Activated CD8-positive, alpha-beta memory T cell treated with anti-CD3 and anti-CD28 coated beads for 48 hours (primary cell): ENCODE results near the gene ENDOU.

Experiments used
- DNase-seq, 3 experiments: peaks; one replicate each; pipeline ENCODE4 v3.0.0-alpha.2; 2020; ENCODE audit warnings: low read depth in 2 of 3, low spot score in 2 of 3

The ENDOU gene

DNA sequence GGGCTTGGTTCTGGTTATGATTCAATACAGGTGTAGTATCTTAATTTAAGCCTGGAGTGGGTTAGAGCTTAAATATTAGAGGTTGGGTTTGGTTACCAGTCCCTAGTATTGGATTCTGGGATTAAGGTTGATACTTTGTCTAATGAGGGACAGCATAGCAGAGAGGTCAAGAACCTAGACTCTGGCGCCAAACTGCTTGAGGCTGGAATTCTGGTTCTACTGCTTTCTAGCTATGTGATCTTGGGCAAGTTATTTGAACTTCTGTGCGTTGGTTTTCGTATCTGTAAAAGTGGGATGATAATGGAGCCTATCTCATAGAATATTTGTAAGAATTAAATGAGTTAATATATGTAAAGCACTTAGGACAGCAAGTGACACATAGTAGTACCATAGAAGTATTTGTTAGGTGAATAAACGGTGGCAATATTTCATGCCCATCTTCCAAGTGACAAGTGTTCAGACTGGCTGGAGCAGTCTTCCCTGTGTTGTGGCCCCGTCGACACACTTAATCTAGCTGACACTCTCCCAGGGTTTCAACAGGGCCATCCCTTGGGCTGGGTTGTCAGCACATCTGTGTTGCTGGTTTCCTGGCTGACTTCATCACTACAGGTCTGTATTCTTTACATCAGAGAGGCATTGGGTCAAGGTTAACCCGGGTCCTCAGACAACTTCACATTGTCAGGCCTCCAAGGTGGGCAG, 3.0 kb downstream of the ENDOU start:
- no peak for DNase-seq

DNA sequence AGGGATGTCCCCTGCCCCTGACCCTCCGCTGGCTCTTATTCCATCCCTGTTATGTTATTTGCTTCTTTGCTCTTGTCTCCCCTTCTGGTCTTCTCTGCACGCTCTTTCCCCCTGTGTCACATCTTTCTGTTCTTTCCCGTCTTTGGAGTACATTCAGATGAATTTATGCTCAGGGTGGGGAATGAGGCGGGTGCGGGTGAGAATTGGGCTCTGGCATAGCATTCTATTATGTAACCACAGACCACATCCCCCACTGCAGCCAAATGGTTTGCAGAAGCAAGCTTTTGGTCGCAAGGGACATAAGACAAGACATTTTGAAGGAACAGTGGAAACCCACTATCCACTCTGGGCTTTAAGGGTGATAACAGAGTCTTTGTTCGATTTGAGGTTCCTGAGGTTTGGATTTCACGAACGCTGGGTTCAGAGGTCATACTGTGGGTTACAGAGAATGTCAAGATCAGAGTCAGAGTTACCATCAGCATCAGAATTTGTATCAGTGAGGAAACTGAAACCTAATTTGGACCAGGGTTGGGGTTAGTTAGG, 3.8 kb downstream of the ENDOU start:
- DNase-seq, result no peak

DNA sequence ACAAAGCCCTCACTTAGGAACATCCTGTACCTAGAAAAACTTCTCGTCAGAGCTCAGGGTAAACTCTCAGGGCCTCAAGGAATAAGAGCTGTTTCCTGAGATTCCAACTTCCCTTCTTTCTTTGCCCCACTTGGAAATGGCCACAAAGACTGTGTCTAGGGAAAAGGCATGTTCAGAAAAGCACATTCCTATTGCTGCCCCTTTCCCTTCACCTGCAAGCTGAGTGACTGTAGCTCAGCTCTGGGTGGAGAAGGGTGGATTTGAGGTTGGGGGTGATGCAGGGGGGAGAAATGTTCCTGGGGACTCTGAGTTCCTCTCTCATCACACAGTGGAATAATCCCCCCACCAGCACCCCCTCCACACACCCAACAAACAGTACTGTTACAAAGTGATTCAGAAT, 6.8 kb downstream of the ENDOU start:
- no peak for DNase-seq

DNA sequence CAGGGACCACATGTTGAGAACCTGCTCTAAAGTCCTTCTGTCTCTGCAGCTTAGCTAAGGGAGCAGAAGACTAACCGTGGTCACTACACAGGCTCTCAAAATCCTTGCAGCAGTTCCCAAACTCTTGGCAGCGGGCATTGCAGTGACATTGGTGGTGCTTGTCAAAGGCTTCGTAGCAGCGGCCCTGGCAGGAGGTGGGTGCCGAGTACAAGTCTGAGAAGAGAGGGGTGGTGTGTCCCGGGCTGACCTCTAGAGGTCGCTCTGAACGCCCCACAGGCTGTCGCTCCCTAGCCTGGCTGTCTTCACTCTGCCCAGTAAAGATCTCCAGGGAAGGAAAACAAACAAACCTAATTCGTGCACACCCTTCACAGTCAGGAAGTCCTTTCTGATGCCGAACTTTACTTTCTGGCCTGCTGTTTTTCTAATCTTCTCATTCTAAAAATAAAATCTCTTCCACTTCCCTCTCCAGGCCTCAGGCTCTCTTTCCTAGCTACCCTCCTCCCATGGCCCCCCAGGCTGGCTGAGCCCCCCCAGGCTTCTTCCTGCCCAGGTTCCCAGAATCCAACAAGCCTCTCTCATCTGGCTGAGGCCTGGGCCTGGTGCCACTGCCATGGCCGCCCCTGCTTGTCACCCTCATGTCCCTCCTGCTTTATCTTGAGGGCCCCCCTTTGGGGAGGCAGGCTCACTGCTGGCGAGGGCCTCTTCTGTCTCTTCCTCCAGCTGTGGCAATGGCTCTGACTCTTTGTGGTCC, 7.7 kb downstream of the ENDOU start:
- no peak for DNase-seq

DNA sequence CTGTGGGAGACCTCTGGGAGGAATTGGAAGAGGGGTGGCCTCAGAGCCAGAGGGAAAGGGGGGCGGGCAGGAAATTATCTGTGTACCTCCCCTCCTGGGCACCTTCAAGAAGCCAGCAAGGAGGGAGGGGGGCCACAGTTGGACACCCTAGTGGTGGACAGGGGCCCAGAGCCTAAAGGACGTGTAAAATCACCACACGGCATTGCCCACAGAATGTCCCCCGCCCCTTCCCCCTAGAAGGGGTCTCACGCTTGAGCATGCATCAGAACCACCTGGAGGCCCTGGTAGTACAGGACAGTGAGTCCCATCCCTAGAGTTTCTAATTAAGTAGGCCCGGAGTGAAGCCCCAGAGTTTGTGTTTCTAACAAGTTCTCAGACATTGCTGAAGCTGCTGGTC, 8.2 kb downstream of the ENDOU start:
- no peak for DNase-seq

DNA sequence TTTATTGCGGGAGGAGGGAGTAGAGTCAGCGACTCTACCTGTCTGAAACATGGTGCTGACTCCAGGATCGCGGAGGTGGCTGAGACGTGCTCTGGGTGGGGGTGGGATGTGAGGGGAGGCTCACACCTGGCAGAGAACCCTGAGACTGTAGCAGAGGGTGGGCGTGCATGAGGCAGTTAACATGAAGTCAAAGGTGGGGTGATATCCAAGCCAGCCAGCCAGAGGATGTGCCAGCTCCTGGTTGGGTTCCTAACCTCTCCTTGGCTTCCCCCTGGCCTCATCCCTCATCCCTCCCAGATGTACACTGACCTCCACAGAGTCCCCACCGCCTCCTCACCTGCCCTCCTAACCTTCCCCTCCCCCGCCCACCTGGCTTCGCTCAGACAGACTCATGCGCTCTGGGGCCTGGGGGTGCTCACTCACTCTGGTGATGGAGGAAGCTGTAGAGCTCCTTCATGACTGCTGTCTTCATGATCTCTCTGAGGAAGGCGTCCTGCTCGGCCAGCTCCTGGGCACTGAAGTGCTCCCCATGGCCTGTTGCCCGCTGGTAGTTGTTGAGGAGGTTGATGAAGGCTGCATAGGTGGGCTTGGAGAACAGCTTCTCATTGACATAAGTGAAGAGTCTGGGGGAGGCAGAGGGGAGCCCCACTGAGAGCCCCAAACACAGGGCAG, 9.3 kb downstream of the ENDOU start:
- no peak for DNase-seq

DNA sequence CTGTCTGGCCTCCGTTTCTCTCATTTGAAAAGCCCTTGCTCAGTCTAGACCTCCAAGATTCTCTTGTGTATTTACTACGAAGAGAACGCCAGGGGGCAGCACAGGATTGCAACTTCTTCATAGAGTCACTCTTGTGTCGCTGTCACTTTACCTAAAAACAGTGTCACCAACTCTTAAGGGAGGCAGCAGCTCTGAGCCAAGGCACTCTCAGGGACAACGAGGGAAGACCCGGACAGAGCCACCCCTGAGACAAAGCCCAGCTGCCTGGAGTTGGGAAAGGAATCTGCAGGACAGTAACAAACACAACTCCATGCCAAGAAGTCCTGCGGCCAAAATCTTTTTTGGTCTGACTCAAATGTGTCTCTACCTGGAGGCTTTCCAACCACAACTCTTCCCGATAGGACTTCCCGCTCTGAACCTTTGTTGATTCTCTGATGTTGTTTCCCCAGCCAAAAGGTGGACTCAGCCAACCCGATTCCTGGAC, 9.9 kb downstream of the ENDOU start:
- DNase-seq, result peak; percentile 32 to 48 (median 48)

DNA sequence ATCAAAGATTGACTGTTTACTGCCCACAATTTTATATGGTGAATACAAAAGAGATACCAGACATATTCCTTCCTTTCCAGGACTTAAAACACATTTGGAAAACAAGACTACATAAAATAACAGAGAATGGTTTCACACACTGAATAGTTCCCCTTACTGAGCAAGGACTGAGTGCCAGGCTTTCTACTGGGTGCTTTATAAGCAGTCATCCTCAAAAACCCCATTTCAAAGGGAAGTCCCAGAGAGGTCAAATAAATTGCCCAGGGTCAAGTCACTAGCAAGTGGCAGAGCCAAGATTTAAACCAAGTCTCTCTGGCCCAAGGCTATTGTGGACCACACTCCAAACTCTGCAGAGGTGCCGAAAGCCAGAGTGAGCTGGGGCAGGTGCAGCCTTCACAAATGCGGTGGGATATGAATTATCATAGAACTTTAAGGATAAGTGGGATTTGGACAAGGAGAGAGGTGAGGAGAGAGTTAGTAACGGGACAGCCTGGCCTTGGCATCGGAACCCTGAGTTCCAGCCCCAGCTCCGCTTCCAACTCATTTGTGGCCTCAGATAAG, 10.4 kb downstream of the ENDOU start:
- no peak for DNase-seq

DNA sequence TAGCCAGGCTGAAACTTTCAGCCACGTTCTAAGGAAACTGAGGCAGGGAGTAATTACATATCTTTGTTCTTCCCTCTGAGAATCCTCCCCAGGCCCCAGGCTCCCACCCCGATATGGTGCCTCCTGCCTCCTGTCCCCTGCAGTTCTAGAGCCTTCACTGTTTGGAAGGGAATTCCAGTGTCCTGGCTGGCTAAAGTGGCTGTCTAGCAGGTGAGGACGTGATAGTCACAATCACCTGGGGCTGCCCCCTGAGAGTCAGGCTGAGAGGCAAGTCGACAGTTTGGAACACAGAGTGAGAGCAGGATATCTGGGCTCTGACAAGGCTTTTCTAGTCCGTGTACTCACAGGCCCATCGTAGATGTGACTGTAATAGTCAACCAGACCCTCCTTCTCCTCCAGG, 13.1 kb downstream of the ENDOU start:
- no peak for DNase-seq

DNA sequence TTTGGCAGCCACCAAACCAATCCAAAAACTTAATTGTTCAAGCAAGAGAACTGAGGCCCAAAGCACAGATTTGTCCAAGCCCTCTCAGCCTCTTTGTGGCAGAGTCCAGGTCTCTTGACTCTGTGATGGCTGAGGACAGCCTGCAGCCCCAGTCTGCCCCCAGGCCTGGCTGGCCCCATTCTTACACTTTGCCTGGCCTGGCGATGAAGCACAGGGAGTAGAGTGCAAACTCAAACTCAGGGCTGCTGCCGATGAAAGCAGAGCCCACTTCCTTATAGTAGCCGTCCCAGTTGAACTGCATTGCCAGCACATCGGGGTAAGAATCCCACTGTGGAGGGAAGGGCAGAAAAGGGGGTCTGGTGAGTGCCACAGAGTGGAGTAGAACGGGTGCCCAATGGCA, 13.8 kb downstream of the ENDOU start:
- DNase-seq, result no peak

DNA sequence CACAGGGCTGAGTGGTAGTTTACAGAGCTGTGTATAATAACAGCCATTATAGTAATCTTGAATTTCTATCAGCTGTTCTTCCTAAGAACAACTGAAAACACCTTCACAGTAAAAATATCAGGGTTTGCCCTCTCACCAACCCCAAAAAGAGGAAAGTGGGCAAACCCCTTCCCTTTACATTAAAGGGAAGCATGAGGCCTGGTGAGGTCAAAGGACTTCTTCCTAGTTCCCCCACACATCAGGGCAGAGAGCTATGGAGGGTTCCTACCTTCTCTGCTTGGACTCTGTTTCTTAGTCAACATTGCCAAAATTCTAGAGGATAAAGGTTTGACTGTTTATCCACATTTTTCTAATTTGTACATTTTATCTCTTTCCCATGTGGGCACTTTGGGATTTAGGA, 15.0 kb downstream of the ENDOU start:
- DNase-seq, result no peak

DNA sequence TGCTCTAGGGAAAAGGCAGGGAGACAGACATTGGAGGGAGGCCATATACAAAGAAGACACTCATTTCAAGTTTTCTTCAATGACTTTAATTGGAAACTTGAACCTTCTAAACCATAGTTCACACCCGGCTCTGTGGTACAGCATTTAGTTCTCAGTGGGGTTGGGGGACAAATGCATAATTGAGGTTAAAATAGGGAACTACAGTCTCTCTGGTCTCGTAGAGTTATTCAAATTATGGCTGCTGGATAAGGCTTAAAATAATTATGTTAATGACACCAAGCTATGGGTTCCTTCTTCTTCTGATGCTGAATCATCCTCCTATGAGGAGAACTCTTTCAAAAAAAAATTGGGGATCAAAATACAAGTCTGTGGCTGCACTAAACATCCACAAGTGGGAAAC, 15.6 kb downstream of the ENDOU start:
- DNase-seq, result no peak

DNA sequence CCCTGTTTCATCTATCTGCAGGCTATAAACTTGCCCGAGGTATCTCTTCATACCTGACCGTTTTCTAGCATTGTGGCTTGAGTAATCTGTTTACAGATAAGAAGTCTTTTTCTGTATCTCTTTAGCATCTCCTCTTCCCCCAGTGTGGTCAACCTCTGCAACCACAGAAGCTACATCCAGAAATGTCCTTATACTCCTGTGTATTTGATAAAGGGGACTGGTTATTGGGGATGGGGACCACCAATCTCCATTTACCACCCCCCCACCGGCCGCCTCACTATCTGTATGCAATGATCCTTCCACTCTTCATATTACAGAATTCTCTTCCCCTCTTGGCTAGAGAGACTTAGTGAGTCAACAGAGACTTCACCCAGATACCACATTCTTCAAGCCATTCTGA, 16.1 kb downstream of the ENDOU start:
- no peak for DNase-seq

DNA sequence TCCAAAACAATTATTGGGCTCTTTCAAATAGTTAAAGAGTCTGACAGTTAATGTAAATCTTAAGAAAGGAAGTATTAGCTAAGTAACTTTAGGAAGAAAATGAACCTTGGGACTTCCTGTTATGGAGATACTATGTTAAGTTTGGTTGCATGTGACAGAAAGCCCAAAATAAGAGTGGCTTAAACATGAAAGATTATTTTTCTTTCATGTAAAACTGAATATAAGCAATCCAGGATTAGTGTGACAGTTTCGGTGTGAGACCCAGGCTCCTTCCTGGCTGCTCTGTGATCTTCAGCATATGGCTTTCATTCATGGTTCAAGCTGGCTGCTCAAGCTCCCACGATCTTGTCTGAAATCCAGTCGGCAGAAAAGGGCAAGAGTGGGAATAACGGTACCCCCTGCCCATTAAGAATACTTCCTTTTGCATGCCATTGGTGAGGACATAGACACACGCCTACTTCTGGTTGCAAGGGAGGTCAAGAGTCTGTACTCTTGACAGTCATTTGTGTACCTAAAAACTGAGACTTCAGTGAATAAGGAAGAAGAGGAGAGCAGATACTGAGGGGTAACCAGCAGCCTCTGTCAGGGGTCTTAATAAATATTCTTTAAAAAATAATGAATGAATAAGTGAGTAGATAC, 17.3 kb downstream of the ENDOU start:
- DNase-seq, result no peak

DNA sequence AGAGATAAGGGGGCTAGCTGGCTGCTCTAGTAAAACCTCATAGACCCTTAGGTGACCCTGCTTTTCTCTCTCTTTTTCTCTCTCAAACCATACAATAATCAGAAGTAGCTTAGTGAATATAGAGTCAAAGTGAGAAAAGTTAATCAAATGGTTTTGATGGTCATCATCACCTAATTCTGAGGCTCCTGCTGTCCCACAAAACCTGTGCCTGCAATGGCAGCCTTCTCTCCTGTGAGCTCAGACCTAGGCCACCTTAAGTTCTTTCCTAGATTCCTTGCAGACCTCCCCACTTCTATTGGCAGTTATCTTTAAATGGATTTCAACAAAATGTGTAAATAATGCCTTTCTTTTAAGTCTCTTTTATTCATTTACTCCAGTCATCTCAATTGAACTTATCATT, 17.9 kb downstream of the ENDOU start:
- no peak for DNase-seq

DNA sequence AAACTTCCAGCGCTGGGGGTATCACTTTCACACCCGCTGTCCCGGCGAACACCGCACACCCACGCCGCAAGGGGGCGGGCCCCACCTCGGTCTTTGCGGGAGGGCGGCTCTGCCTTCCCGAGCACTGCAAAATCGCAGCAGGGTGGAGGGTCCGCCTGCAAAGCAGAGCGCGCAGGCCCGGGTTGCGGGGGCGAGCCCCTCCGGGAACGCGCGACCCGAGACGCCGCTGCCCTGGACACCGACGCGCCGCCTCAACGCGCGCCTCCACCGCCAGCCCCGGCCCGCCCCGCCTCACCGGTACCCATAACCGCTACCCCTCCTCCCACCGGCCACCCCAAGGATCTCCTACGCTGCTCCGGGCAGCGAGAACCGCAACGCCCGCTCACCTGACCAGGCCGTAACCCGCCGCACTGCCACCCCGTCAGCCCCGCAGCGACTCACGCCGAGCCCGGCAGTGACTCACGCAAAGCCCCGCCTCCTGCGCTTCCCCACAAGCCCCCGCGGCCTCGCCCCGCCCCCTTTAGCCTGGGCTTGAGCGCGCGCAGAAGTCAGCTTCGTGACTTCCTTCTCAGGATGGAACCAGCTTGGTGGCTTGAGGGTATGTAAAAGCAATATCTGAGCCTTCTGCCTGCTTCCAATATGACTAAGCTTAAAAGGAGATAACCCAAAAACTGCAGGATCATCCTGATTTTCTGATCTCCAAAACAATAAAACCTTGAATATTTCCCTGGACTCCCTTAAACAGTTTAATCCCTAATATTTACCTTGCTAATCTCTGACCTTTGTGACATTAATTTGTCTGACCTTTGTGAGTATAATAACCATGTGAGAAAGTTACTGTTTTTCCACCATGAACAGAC, 19.5 kb downstream of the ENDOU start, which contains the start of gene RPAP3:
RPAP3 (minus strand) TSS at position 465 of the 860 bp plus-strand sequence. CDS start 3,190 bp downstream, outside the sequence.
- DNase-seq, result peak; percentile 93 to 95 (median 95)

DNA sequence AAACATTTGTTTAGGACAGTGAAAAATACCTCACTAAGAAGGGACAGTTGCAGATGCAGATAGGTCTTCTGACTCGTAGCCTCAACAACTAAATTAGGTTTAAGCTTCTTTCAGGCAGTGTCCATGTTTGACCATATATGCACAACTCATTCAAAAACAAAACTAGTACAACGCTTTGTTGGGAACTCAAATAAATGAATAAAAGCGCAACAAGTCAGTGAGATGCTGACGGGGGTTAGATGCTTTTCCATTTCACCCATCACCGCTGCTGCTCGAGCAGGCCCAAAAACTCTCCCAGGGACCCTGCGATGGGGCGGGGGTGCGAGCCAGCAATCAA, 20.1 kb downstream of the ENDOU start:
- no peak for DNase-seq

DNA sequence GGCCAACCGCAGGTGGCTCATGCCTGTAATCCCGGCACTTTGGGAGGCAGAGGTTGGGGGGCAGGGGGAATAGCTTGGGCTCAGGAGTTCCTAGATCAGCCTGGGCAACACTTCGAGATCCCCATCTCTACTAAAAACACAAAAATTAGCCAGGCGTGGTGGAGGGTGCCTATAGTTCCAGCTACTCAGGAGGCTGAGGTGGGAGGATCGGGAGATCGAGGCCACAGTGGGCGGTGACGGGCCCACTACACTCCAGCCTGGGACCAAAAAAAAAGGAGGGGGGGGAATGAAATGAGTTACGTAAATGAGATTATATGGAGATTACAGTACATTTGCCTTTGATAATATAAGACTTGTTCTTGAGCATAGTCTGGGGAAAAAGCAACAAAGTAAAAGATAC, 20.6 kb downstream of the ENDOU start:
- no peak for DNase-seq

DNA sequence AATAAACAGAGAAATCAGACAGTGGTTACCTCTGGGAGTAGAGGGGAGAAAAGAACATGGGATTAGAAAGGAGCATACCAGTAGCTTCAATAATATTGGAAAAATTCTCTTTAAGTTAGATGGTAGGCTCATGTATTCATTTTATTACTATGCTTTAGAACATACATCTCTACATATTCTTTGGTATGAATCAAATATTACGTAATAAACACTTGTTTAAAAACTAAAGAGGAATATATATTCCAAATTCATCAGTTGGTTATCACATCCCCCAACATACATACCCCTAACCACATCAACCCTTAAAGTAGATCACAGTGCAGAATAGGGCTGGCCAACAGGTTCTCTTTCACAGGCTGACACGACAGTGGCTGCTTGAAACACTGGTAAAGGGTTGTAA, 25.0 kb downstream of the ENDOU start:
- no peak for DNase-seq

DNA sequence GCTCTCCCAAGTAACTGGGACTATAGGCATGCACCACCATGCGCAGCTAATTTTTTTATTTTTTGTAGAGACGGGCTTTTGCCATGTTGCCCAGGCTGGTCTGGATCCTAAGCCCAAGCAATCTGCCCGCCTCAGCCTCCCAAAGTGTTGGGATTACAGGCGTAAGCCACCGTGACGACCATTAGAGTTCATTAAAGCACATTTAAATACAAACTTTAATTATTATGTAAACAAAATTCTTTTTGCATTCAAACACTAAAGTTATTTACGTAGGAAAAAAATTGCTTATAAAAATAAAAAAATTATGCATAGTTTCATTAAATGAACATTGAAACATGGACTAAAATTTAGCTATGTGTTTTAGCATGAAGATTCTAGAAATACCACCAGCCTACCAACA, 26.7 kb downstream of the ENDOU start:
- no peak for DNase-seq
